Smooth muscle cell (in vitro differentiated cells): ENCODE measurements around the gene C1orf21. TPM values are rescaled to one million over a fixed set of nuclear protein-coding genes. Genes with fewer than 3 reads are reported as not detected.

Experiments used
- DNase-seq: peaks from one replicate; lab custom pipeline; 2025; ENCODE audit not compliant: unreplicated experiment; lab: John Stamatoyannopoulos, UW
- H2AFZ ChIP-seq: fragments of 200-600 bp; sonication (generic); 2 replicates; pipeline ENCODE4 v1.6.0; 2016; ENCODE audit warnings: antibody characterized with exemption, low read depth, mild to moderate bottlenecking
- H3F3A ChIP-seq: fragments of 200-600 bp; sonication (generic); 2 replicates; pipeline ENCODE4 v1.6.0; 2017; ENCODE audit warnings: antibody characterized with exemption, low read depth
- H3K27ac ChIP-seq: fragments of 200-600 bp; sonication (generic); 2 replicates; pipeline ENCODE4 v1.5.1; 2016; ENCODE audit warnings: low read depth, mild to moderate bottlenecking
- H3K27me3 ChIP-seq: fragments of 200-600 bp; sonication (generic); 2 replicates; pipeline ENCODE4 v1.6.1; 2016; ENCODE audit warnings: low read depth, mild to moderate bottlenecking
- H3K36me3 ChIP-seq: fragments of 200-600 bp; sonication (generic); 2 replicates; pipeline ENCODE4 v1.5.1; 2016; ENCODE audit warnings: low read depth
- H3K4me1 ChIP-seq: fragments of 200-600 bp; sonication (generic); 2 replicates; pipeline ENCODE4 v1.5.1; 2016; ENCODE audit warnings: low read depth
- H3K4me2 ChIP-seq: fragments of 200-600 bp; sonication (generic); 2 replicates; pipeline ENCODE4 v1.6.0; 2016; ENCODE audit warnings: mild to moderate bottlenecking
- H3K4me3 ChIP-seq: fragments of 200-600 bp; sonication (generic); 2 replicates; pipeline ENCODE4 v1.5.1; 2016; ENCODE audit warnings: mild to moderate bottlenecking
- H3K79me2 ChIP-seq: fragments of 200-600 bp; sonication (generic); 2 replicates; pipeline ENCODE4 v1.6.0; 2016; ENCODE audit warnings: low read depth, mild to moderate bottlenecking
- H3K9ac ChIP-seq: fragments of 200-600 bp; sonication (generic); 2 replicates; pipeline ENCODE4 v1.6.0; 2016; ENCODE audit warnings: low read depth
- H3K9me3 ChIP-seq: fragments of 200-600 bp; sonication (generic); replicated peaks from 2 replicates; pipeline ENCODE4 v1.5.1; 2016; ENCODE audit warnings: low read depth
- H4K20me1 ChIP-seq: fragments of 200-600 bp; sonication (generic); 2 replicates; pipeline ENCODE4 v1.6.0; 2016; ENCODE audit warnings: low read depth
- CTCF ChIP-seq: fragments of 200-600 bp; sonication (generic); IDR thresholded peaks from 2 replicates; pipeline ENCODE4 v1.5.1; 2017; ENCODE audit warnings: borderline replicate concordance, mild to moderate bottlenecking, antibody characterized with exemption; ENCODE audit not compliant: insufficient read depth, poor library complexity, severe bottlenecking
- WGBS: methylation state at CpG from one replicate; pipeline ENCODE4 v1.1.7; 2016; ENCODE audit warnings: low lambda C conversion rate; 5-methylcytosine and 5-hydroxymethylcytosine counted together
- polyA plus RNA-seq: library from polyadenylated mRNA; unstranded; fragments of >200 nt; fragmentation: Nextera tagmentation; extraction: Ambion mirVana; gene quantifications from 2 replicates; pipeline ENCODE4 v1.2.1, GENCODE V29; 2016
- total RNA-seq: library from RNA; depleted of rRNA; stranded (reverse); fragments of >200 nt; gene quantifications from 2 replicates; pipeline ENCODE4 v1.2.3, GENCODE V29; 2014

C1orf21 gene
- total and polyA plus RNA-seq, 2 experiments from 2014 or later: 24.2 to 39.4 TPM

- no peak for DNase-seq
- Histone ChIP-seq H3K4me2 (no peak overlapping the region), H3K4me1 (peaks cover 13% of the 10 kb centered on the region), H3K27ac (no peak overlapping the region), H3F3A (no peaks in the 10 kb centered on the region), H3K79me2 (no peaks in the 10 kb centered on the region), H4K20me1 (no peaks in the 10 kb centered on the region), H3K36me3 (no peaks in the 10 kb centered on the region), H2AFZ (no peak overlapping the region), H3K27me3 (no peaks in the 10 kb centered on the region), H3K9me3 (no peaks in the 10 kb centered on the region), H3K4me3 (no peak overlapping the region), H3K9ac (no peak overlapping the region)
- WGBS: 79% methylated on average over 9 of the region's 9 CpGs
- no peak for TF ChIP-seq CTCF
These were observed 285.3 kb downstream of the C1orf21 start for GRCh38 chr1:184672013-184672726.

- H3K36me3 ChIP-seq: no peaks in the 10 kb centered on the region
- no peak overlapping the region for H3K4me2 ChIP-seq
- no peaks in the 10 kb centered on the region for H3K9me3 ChIP-seq
- H3K79me2 ChIP-seq: no peaks in the 10 kb centered on the region
- TF ChIP-seq CTCF: no peak
- H3K4me3 ChIP-seq: no peak overlapping the region
- DNase-seq: no peak
- no peaks in the 10 kb centered on the region for H4K20me1 ChIP-seq
- H3K4me1 ChIP-seq: peaks cover 13% of the 10 kb centered on the region
- 81% methylated on average over 9 of the region's 9 CpGs for WGBS
- H3F3A ChIP-seq: no peaks in the 10 kb centered on the region
- H3K27me3 ChIP-seq: no peaks in the 10 kb centered on the region
- no peak overlapping the region for H3K9ac ChIP-seq
- no peak overlapping the region for H3K27ac ChIP-seq
- H2AFZ ChIP-seq: no peak overlapping the region
These were observed 286.5 kb downstream of the C1orf21 start for GRCh38 chr1:184673305-184673704.

GRCh38 chr1:184677344-184677743 lies 290.5 kb downstream of the C1orf21 start:
- Histone ChIP-seq H3K27ac (no peak overlapping the region), H3K9me3 (no peaks in the 10 kb centered on the region), H3K79me2 (no peaks in the 10 kb centered on the region), H3K4me1 (peaks cover 1% of the 10 kb centered on the region), H3K9ac (no peak overlapping the region), H3K4me2 (no peak overlapping the region), H4K20me1 (no peaks in the 10 kb centered on the region), H3F3A (no peaks in the 10 kb centered on the region), H3K27me3 (no peaks in the 10 kb centered on the region), H2AFZ (no peak overlapping the region), H3K36me3 (peaks cover 6% of the 10 kb centered on the region), H3K4me3 (no peak overlapping the region)
- DNase-seq: no peak
- TF ChIP-seq CTCF: no peak
